Left ventricle myocardium inferior (tissue), 1 donor: Measurements from ENCODE around the gene PRR16. TPM values are rescaled to one million over a fixed set of nuclear protein-coding genes. Genes with fewer than 3 reads are reported as not detected.

Experiments used
- DNase-seq: peaks from one replicate; pipeline ENCODE4 v3.0.0-alpha.2; 2020
- H3K27ac ChIP-seq: fragments of 200-600 bp; replicated peaks from 2 replicates; pipeline ENCODE4 v1.8.0; 2021
- H3K27me3 ChIP-seq: fragments of 200-600 bp; 2 replicates; pipeline ENCODE4 v1.8.0; 2021; ENCODE audit warnings: low read depth
- H3K36me3 ChIP-seq: fragments of 200-600 bp; 2 replicates; pipeline ENCODE4 v1.8.0; 2021
- H3K4me1 ChIP-seq: fragments of 200-600 bp; 2 replicates; pipeline ENCODE4 v1.8.0; 2021
- H3K4me3 ChIP-seq: fragments of 200-600 bp; 2 replicates; pipeline ENCODE4 v1.8.0; 2021; ENCODE audit warnings: mild to moderate bottlenecking, moderate library complexity
- H3K9me3 ChIP-seq: fragments of 200-600 bp; replicated peaks from 2 replicates; pipeline ENCODE4 v1.8.0; 2021
- intact Hi-C: fragments of 100-400 bp; cut with micrococcal nuclease; formaldehyde crosslinking; loops from one replicate; pipeline ENCODE4 v1.11.0; 2022
- total RNA-seq: library from RNA; stranded (reverse); fragmentation: NEBNext Ultra II Directional; extraction: Animal tissue kit (Norgen Biotek cat#: 25700); gene quantifications from one replicate; pipeline ENCODE4 v1.2.1, GENCODE V29; 2021
- TF ChIP-seq, protein P1 (sequence below): fragments of 200-600 bp; IDR thresholded peaks from 2 replicates; pipeline ENCODE4 v1.8.0; 2021; ENCODE audit warnings: antibody characterized with exemption, mild to moderate bottlenecking, borderline replicate concordance
- donor health status: DM: no; HTN: yes; CAD: no; lungs with severe emphysema.

The PRR16 gene
- total RNA-seq, 1 donor from 2014 or later, result 15.3 TPM

DNA sequence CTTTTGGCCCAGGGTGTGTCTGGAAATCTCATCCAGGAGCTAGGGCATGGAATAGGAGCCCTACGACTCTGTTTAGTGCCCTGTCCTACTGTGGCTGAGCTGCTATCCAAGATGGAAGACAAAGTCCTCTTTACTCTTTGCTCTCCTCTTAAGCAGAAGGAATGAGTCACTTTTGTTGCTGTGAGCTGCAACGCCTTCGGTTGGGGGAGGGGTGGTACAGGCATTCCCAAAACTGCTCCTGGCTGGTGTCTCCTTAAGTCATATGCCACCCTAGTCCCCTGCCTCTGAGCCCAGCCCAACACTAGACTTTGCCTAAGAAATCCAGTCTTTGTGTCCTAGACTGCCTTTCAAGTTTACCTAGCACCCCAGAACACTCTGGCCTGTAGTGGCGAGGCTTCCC is 99.9 kb downstream of the PRR16 start:
- TF ChIP-seq, protein P1, sequence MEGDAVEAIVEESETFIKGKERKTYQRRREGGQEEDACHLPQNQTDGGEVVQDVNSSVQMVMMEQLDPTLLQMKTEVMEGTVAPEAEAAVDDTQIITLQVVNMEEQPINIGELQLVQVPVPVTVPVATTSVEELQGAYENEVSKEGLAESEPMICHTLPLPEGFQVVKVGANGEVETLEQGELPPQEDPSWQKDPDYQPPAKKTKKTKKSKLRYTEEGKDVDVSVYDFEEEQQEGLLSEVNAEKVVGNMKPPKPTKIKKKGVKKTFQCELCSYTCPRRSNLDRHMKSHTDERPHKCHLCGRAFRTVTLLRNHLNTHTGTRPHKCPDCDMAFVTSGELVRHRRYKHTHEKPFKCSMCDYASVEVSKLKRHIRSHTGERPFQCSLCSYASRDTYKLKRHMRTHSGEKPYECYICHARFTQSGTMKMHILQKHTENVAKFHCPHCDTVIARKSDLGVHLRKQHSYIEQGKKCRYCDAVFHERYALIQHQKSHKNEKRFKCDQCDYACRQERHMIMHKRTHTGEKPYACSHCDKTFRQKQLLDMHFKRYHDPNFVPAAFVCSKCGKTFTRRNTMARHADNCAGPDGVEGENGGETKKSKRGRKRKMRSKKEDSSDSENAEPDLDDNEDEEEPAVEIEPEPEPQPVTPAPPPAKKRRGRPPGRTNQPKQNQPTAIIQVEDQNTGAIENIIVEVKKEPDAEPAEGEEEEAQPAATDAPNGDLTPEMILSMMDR, result no peak
- no peak overlapping the region for H3K27ac ChIP-seq
- H3K4me3 ChIP-seq, result no peak overlapping the region
- DNase-seq, result no peak
- H3K9me3 ChIP-seq, result peaks cover 7% of the 10 kb centered on the region
- no peaks in the 10 kb centered on the region for H3K4me1 ChIP-seq
- intact Hi-C loops, result no loop called here
- H3K36me3 ChIP-seq, result no peaks in the 10 kb centered on the region
- H3K27me3 ChIP-seq, result no peaks in the 10 kb centered on the region

- Histone ChIP-seq H3K4me3 (no peak overlapping the region), H3K4me1 (no peaks in the 10 kb centered on the region), H3K36me3 (no peaks in the 10 kb centered on the region), H3K27me3 (no peaks in the 10 kb centered on the region), H3K27ac (no peak overlapping the region), H3K9me3 (no peaks in the 10 kb centered on the region)
- TF ChIP-seq, protein P1, result no peak
- intact Hi-C loops, result no loop called here
- DNase-seq, result no peak
Observed at GRCh38 chr5:120567066-120567465, 103.0 kb downstream of the PRR16 start.

GRCh38 chr5:120567921-120568320 is 103.8 kb downstream of the PRR16 start:
- H3K4me3 ChIP-seq, result no peak overlapping the region
- H3K27me3 ChIP-seq, result no peaks in the 10 kb centered on the region
- no peaks in the 10 kb centered on the region for H3K9me3 ChIP-seq
- H3K36me3 ChIP-seq, result no peaks in the 10 kb centered on the region
- no peak overlapping the region for H3K27ac ChIP-seq
- DNase-seq, result no peak
- TF ChIP-seq, protein P1, result no peak
- no peaks in the 10 kb centered on the region for H3K4me1 ChIP-seq
- intact Hi-C loops, result no loop called here

- no peak overlapping the region for H3K27ac ChIP-seq
- intact Hi-C loops, result no loop called here
- H3K4me1 ChIP-seq, result no peaks in the 10 kb centered on the region
- no peak for DNase-seq
- TF ChIP-seq, protein P1, result no peak
- H3K27me3 ChIP-seq, result no peaks in the 10 kb centered on the region
- H3K9me3 ChIP-seq, result no peaks in the 10 kb centered on the region
- no peak overlapping the region for H3K4me3 ChIP-seq
- no peaks in the 10 kb centered on the region for H3K36me3 ChIP-seq
Observed at GRCh38 chr5:120568711-120569110, 104.6 kb downstream of the PRR16 start.

GRCh38 chr5:120576588-120576987 is 112.5 kb downstream of the PRR16 start:
- TF ChIP-seq, protein P1, result no peak
- no peak for DNase-seq
- Histone ChIP-seq H3K27ac (no peak overlapping the region), H3K4me1 (no peaks in the 10 kb centered on the region), H3K27me3 (no peaks in the 10 kb centered on the region), H3K4me3 (no peak overlapping the region), H3K9me3 (peaks cover 11% of the 10 kb centered on the region), H3K36me3 (no peaks in the 10 kb centered on the region)
- intact Hi-C loops, result no loop called here

- Histone ChIP-seq H3K4me1 (no peaks in the 10 kb centered on the region), H3K9me3 (peaks cover 13% of the 10 kb centered on the region), H3K27ac (no peak overlapping the region), H3K4me3 (no peak overlapping the region), H3K36me3 (no peaks in the 10 kb centered on the region), H3K27me3 (no peaks in the 10 kb centered on the region)
- TF ChIP-seq, protein P1, result no peak
- DNase-seq, result no peak
- intact Hi-C loops, result no loop called here
Observed at GRCh38 chr5:120582635-120583034, 118.5 kb downstream of the PRR16 start.
